Nephron progenitor cell (in vitro differentiated cells): ENCODE data around the gene DNAJA4.

ENCODE experiments used
- DNase-seq: peaks from one replicate; pipeline ENCODE4 v3.0.0; 2021
- H3K27ac Mint-ChIP-seq: 2 replicates; pipeline ENCODE4 v1.8.0; 2021; ENCODE audit warnings: mild to moderate bottlenecking, moderate library complexity, mixed read lengths
- H3K27me3 Mint-ChIP-seq: 2 replicates; pipeline ENCODE4 v1.8.0; 2021; ENCODE audit warnings: mild to moderate bottlenecking, low read depth, mixed read lengths; ENCODE audit not compliant: poor library complexity
- H3K36me3 Mint-ChIP-seq: 2 replicates; pipeline ENCODE4 v1.8.0; 2021; ENCODE audit warnings: low read depth, mixed read lengths
- H3K4me1 Mint-ChIP-seq: 2 replicates; pipeline ENCODE4 v1.8.0; 2021; ENCODE audit warnings: mixed read lengths
- H3K4me3 Mint-ChIP-seq: 2 replicates; pipeline ENCODE4 v1.8.0; 2021; ENCODE audit warnings: mild to moderate bottlenecking, moderate library complexity, mixed read lengths
- H3K9me3 Mint-ChIP-seq: 2 replicates; pipeline ENCODE4 v1.8.0; 2021; ENCODE audit warnings: mild to moderate bottlenecking, moderate library complexity, mixed read lengths
- CTCF ChIP-seq: fragments of 200-600 bp; sonication (generic); IDR thresholded peaks from 2 replicates; pipeline ENCODE4 v1.5.0; 2021; ENCODE audit warnings: antibody characterized with exemption

DNAJA4 gene

GRCh38 chr15:78311292-78311691 is 46.9 kb downstream of the DNAJA4 start:
- Mint-ChIP-seq H3K27me3 (peaks cover 69% of the 10 kb centered on the region), H3K4me3 (no peak overlapping the region), H3K27ac (no peak overlapping the region), H3K36me3 (no peaks in the 10 kb centered on the region), H3K9me3 (no peaks in the 10 kb centered on the region), H3K4me1 (peaks cover 25% of the 10 kb centered on the region)
- no peak for DNase-seq
- TF ChIP-seq CTCF = no peak

GRCh38 chr15:78312536-78312935 is 48.2 kb downstream of the DNAJA4 start:
- Mint-ChIP-seq H3K9me3 (no peaks in the 10 kb centered on the region), H3K36me3 (no peaks in the 10 kb centered on the region), H3K4me3 (no peak overlapping the region), H3K4me1 (peaks cover 38% of the 10 kb centered on the region), H3K27ac (no peak overlapping the region), H3K27me3 (peaks cover 73% of the 10 kb centered on the region)
- no peak for TF ChIP-seq CTCF
- no peak for DNase-seq

- H3K36me3 Mint-ChIP-seq = no peaks in the 10 kb centered on the region
- H3K9me3 Mint-ChIP-seq = no peaks in the 10 kb centered on the region
- H3K27me3 Mint-ChIP-seq = peaks cover 75% of the 10 kb centered on the region
- no peak overlapping the region for H3K4me3 Mint-ChIP-seq
- H3K27ac Mint-ChIP-seq = no peak overlapping the region
- DNase-seq = no peak
- TF ChIP-seq CTCF = no peak
- H3K4me1 Mint-ChIP-seq = peaks cover 41% of the 10 kb centered on the region
These were observed 48.6 kb downstream of the DNAJA4 start for GRCh38 chr15:78312957-78313356.

GRCh38 chr15:78313383-78313782 is 49.0 kb downstream of the DNAJA4 start:
- H3K9me3 Mint-ChIP-seq = no peaks in the 10 kb centered on the region
- no peak overlapping the region for H3K4me3 Mint-ChIP-seq
- no peak for TF ChIP-seq CTCF
- no peak for DNase-seq
- H3K36me3 Mint-ChIP-seq = no peaks in the 10 kb centered on the region
- peaks cover 41% of the 10 kb centered on the region for H3K4me1 Mint-ChIP-seq
- H3K27me3 Mint-ChIP-seq = peaks cover 74% of the 10 kb centered on the region
- no peak overlapping the region for H3K27ac Mint-ChIP-seq

GRCh38 chr15:78314181-78314581 is 49.8 kb downstream of the DNAJA4 start:
- no peaks in the 10 kb centered on the region for H3K9me3 Mint-ChIP-seq

More at GRCh38 chr15:78314181-78314581, 49.8 kb downstream of the DNAJA4 start:
- no peak for TF ChIP-seq CTCF
- DNase-seq = no peak
- H3K27ac Mint-ChIP-seq = no peak overlapping the region
- peaks cover 45% of the 10 kb centered on the region for H3K4me1 Mint-ChIP-seq
- H3K4me3 Mint-ChIP-seq = no peak overlapping the region
- no peaks in the 10 kb centered on the region for H3K36me3 Mint-ChIP-seq
- peaks cover 72% of the 10 kb centered on the region for H3K27me3 Mint-ChIP-seq
